Measurements from ENCODE around the gene CDK14. TPM values are rescaled to one million over a fixed set of nuclear protein-coding genes. Genes with fewer than 3 reads are reported as not detected.
A peak's percentile ranks its signal among the peaks of the same experiment; 100 is the strongest.

Gene CDK14
- total RNA-seq, 2 donors from 2014 or later = 10.8 to 14.6 TPM

DNA sequence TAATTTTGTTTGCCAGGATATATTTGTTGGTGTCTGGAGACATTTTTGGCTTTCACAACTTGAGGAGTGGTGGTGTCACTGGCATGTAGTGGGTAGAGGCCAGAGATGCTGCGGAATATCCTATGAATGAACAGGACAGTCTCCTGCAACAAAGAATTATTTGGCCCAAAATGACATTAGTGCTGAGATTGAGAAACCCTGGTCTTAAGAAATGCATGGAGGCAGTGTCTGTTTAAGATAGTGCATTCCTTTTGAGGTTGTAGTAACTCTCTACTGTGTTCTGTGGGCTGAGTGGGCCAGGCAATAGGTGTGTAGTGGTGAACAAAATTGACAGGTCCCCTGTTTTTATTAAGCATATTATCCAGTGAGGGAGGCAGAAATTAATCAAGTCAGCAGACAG lies 165.5 kb downstream of the CDK14 start:
- TF ChIP-seq, protein P1, sequence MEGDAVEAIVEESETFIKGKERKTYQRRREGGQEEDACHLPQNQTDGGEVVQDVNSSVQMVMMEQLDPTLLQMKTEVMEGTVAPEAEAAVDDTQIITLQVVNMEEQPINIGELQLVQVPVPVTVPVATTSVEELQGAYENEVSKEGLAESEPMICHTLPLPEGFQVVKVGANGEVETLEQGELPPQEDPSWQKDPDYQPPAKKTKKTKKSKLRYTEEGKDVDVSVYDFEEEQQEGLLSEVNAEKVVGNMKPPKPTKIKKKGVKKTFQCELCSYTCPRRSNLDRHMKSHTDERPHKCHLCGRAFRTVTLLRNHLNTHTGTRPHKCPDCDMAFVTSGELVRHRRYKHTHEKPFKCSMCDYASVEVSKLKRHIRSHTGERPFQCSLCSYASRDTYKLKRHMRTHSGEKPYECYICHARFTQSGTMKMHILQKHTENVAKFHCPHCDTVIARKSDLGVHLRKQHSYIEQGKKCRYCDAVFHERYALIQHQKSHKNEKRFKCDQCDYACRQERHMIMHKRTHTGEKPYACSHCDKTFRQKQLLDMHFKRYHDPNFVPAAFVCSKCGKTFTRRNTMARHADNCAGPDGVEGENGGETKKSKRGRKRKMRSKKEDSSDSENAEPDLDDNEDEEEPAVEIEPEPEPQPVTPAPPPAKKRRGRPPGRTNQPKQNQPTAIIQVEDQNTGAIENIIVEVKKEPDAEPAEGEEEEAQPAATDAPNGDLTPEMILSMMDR (IDR thresholded peaks at IDR 0.05) = no peak
- H3K9me3 ChIP-seq = no peaks in the 10 kb centered on the region
- ATAC-seq (ENCODE audit: insufficient number of reproducible peaks, low FRiP score, low read depth) (no peak), DNase-seq (ENCODE audit: low spot score) (no peak)
- H3K27me3 ChIP-seq (replicated peaks; ENCODE audit: insufficient read depth) = no peaks in the 10 kb centered on the region
- H3K36me3 ChIP-seq = no peaks in the 10 kb centered on the region
- H3K4me3 ChIP-seq = no peak overlapping the region
- H3K27ac ChIP-seq = no peak overlapping the region
- H3K4me1 ChIP-seq (ENCODE audit: control insufficient read depth in 1 of 2, low read depth in 2 of 2) = peaks cover 0 to 10% of the 10 kb centered on the region in 2 donors

GRCh38 chr7:90763108-90763507 lies 167.0 kb downstream of the CDK14 start:
- H3K9me3 ChIP-seq = no peaks in the 10 kb centered on the region
- H3K4me1 ChIP-seq (ENCODE audit: control insufficient read depth in 1 of 2, low read depth in 2 of 2) = peaks cover 0 to 10% of the 10 kb centered on the region in 2 donors
- TF ChIP-seq, protein P1 (IDR thresholded peaks at IDR 0.05) = no peak
- no peaks in the 10 kb centered on the region for H3K36me3 ChIP-seq
- H3K27ac ChIP-seq = no peak overlapping the region
- no peak overlapping the region for H3K4me3 ChIP-seq
- DNase-seq (ENCODE audit: low spot score) (no peak), ATAC-seq (ENCODE audit: insufficient number of reproducible peaks, low FRiP score, low read depth) (no peak)
- no peaks in the 10 kb centered on the region for H3K27me3 ChIP-seq (replicated peaks; ENCODE audit: insufficient read depth)

GRCh38 chr7:90764848-90765570 lies 168.9 kb downstream of the CDK14 start:
- H3K27me3 ChIP-seq (replicated peaks; ENCODE audit: insufficient read depth) = no peaks in the 10 kb centered on the region
- H3K9me3 ChIP-seq = no peaks in the 10 kb centered on the region
- H3K36me3 ChIP-seq = no peaks in the 10 kb centered on the region
- no peak for DNase-seq (ENCODE audit: low spot score)
- H3K27ac ChIP-seq = no peak overlapping the region
- ATAC-seq (ENCODE audit: insufficient number of reproducible peaks, low FRiP score, low read depth) = no peak
- no peak overlapping the region for H3K4me3 ChIP-seq
- H3K4me1 ChIP-seq (ENCODE audit: control insufficient read depth in 1 of 2, low read depth in 2 of 2) = peaks cover 0 to under 1% of the 10 kb centered on the region in 2 donors
- TF ChIP-seq, protein P1 (IDR thresholded peaks at IDR 0.05) = no peak

DNA sequence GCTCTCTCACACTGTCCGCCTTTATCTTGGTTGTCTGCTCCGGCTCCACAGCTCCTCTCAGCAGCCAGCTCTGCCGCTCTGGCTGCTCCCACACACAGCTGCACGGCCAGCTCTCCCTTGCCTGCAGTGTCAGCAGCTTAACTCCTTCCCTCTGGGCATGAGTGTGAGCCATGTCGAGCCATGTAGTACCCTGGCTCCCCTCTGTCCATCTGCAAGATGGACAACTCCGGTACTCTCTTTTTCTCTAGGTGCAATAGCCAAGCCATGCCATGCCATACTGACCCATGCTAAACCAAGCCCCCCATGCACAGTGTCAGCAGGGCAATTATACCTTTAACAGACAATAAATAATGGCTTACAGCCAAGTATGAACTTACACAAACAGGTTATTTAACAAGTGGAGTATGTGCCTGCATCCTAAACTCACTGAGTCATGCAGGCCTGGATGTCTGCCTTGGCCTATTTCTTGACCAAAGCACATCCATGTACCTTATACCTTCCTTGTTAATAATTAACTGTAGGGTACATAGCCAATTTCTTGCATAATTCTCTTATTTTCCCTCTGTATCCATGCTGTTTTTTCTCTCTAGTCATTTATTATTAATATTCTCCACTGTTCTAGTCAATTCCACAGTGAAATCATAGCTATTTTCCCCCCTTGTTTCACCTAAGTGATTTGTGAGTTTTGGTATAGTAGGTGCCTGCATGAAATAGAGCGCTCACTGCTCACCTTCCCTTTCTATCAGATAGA lies 170.9 kb downstream of the CDK14 start:
- DNase-seq (ENCODE audit: low spot score) (no peak), ATAC-seq (ENCODE audit: insufficient number of reproducible peaks, low FRiP score, low read depth) (no peak)
- TF ChIP-seq, protein P1 (IDR thresholded peaks at IDR 0.05) = no peak
- H3K36me3 ChIP-seq = no peaks in the 10 kb centered on the region
- H3K27me3 ChIP-seq (replicated peaks; ENCODE audit: insufficient read depth) = no peaks in the 10 kb centered on the region
- peak overlapping the region; percentile 29 for H3K4me3 ChIP-seq
- no peaks in the 10 kb centered on the region for H3K4me1 ChIP-seq (ENCODE audit: control insufficient read depth in 1 of 2, low read depth in 2 of 2)
- H3K27ac ChIP-seq = peak overlapping the region in 1 of 2 donors; percentile 28
- no peaks in the 10 kb centered on the region for H3K9me3 ChIP-seq

GRCh38 chr7:90768301-90768700 lies 172.2 kb downstream of the CDK14 start:
- no peaks in the 10 kb centered on the region for H3K4me1 ChIP-seq (ENCODE audit: control insufficient read depth in 1 of 2, low read depth in 2 of 2)
- no peaks in the 10 kb centered on the region for H3K9me3 ChIP-seq
- H3K27ac ChIP-seq = no peak overlapping the region
- ATAC-seq (ENCODE audit: insufficient number of reproducible peaks, low FRiP score, low read depth) (no peak), DNase-seq (ENCODE audit: low spot score) (no peak)
- H3K27me3 ChIP-seq (replicated peaks; ENCODE audit: insufficient read depth) = no peaks in the 10 kb centered on the region
- no peaks in the 10 kb centered on the region for H3K36me3 ChIP-seq
- no peak overlapping the region for H3K4me3 ChIP-seq
- TF ChIP-seq, protein P1 (IDR thresholded peaks at IDR 0.05) = no peak

All from thoracic aorta (tissue), 2 donors.